ENCODE measurements around the gene SPRR1B. TPM values are rescaled to one million over a fixed set of nuclear protein-coding genes. Genes with fewer than 3 reads are reported as not detected.
"Not testable (repeated sequence)": the region's sequence is repeated elsewhere in the genome, so short reads cannot be mapped to it uniquely, and the experiment has no call there.

The SPRR1B gene
- polyA plus RNA-seq, 3 donors from 2014 or later = not detected

DNA sequence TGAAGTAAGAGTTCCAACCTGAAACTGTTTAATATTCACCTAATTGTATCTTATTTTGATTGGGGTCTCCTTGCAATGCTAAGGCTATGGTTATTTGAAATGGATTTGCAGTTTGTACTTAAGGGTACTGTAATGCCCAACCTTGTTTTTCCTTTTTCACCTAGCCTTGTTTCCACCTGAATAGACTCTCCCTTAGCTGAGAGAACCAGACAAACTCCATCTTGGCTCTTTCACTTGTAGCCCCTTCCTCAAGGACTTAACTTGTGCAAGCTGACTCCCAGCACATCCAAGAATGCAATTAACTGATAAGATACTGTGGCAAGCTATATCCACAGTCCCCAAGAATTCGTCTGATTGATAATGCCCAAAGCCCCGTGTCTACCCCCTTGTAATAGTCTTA, 9.2 kb upstream of the SPRR1B start:
- H3K9me3 Mint-ChIP-seq, DNase-seq, H3K4me1 Mint-ChIP-seq, H3K36me3 Mint-ChIP-seq, H3K4me3 Mint-ChIP-seq, H3K27ac Mint-ChIP-seq: not testable (repeated sequence)
- H3K27me3 Mint-ChIP-seq (ENCODE audit: low read depth in 3 of 3) = peaks cover 0 to 16% (median 4%) of the 10 kb centered on the region in 3 donors

DNA sequence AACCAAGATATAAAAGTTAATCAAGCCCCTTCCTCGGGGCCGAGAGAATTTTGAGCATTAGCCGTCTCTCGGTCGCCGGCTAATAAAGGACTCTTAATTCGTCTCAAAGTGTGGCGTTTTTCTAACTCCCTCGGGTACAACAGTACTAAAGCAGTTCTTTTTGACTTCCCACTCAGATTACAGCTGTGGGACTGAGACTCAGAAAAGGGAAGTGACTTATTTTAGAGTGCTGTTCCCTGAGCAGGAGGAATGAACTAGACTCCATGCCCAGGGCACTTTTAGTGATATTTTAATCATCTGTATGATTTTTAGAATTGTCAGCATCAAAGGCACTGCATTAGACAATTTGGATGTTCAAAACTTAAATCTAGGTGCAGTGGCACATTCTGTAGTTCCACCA, 8.7 kb upstream of the SPRR1B start:
- H3K4me3 Mint-ChIP-seq, DNase-seq, H3K36me3 Mint-ChIP-seq, H3K4me1 Mint-ChIP-seq, H3K9me3 Mint-ChIP-seq, H3K27ac Mint-ChIP-seq: not testable (repeated sequence)
- H3K27me3 Mint-ChIP-seq (ENCODE audit: low read depth in 3 of 3) = peaks cover 0 to 14% (median 4%) of the 10 kb centered on the region in 3 donors

DNA sequence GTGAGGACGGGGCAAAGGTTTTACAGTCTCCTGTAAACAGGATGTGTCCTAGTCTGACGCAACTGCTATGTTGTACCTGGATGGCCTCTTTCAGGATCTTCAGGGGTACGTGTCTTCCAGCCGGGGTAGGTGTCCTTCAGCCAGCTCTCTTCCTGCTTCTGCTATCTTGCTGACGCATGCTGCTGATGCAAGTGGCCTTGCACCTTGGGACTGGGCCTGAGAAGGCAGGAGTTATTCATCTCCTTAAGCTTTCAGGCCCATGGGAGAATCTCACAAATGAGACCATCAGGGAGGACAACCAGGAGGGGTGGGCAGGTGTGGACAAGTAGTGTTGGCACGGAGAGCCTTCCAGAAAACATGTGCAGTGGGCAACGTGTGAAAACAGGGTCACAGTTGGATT, 7.9 kb upstream of the SPRR1B start:
- peaks cover 0 to 4% (median 0%) of the 10 kb centered on the region in 6 donors for H3K9me3 Mint-ChIP-seq
- H3K27ac Mint-ChIP-seq = no peak overlapping the region
- no peak for DNase-seq
- H3K4me3 Mint-ChIP-seq = no peak overlapping the region
- H3K4me1 Mint-ChIP-seq = no peaks in the 10 kb centered on the region
- H3K36me3 Mint-ChIP-seq = no peaks in the 10 kb centered on the region
- peaks cover 0 to 14% (median 4%) of the 10 kb centered on the region in 3 donors for H3K27me3 Mint-ChIP-seq (ENCODE audit: low read depth in 3 of 3)

DNA sequence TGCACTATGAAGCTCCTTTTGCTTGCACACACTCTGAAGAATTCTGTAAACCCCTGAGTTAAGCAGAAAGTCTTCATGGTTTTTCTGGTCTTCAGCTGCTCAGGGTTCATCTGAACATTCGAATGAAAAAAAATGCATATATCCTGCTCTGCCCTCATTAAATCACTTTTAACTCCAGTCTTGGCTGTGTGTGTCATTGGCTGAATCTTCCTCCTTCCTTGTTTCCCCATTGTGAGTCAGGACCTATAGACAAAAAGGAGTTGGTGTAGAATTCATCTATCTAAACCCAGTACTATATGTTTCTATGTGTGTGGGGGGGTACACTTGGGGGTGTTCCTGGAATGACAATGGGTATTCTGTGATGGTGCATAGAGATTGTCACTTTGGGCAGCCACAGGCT, 6.6 kb upstream of the SPRR1B start:
- peaks cover 0 to 4% (median 0%) of the 10 kb centered on the region in 6 donors for H3K9me3 Mint-ChIP-seq
- DNase-seq = no peak
- no peaks in the 10 kb centered on the region for H3K4me1 Mint-ChIP-seq
- no peaks in the 10 kb centered on the region for H3K36me3 Mint-ChIP-seq
- no peak overlapping the region for H3K27ac Mint-ChIP-seq
- peaks cover 0 to 11% (median 5%) of the 10 kb centered on the region in 3 donors for H3K27me3 Mint-ChIP-seq (ENCODE audit: low read depth in 3 of 3)
- no peak overlapping the region for H3K4me3 Mint-ChIP-seq

DNA sequence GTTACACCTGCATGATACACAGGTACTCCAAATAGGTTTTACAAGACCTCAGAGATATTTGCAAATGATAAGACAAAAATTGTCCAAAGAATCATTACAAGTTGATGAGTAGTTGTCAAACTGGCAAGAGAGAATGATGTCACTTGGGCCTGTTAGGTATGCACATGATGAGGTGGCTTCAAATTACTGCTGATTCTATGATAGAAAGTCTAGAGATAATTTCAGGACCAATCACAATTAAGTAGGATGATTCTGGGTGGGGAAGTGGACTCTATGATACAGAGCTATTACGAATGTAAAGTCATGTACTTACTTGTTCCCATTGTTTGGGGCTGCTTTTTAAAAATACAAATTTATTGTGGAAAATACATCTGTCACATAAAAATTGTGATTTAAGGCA, 5.2 kb upstream of the SPRR1B start:
- H3K4me1 Mint-ChIP-seq = no peaks in the 10 kb centered on the region
- no peak for DNase-seq
- H3K9me3 Mint-ChIP-seq = peaks cover 0 to 2% (median 0%) of the 10 kb centered on the region in 6 donors
- no peaks in the 10 kb centered on the region for H3K36me3 Mint-ChIP-seq
- H3K4me3 Mint-ChIP-seq = no peak overlapping the region
- H3K27ac Mint-ChIP-seq = no peak overlapping the region
- H3K27me3 Mint-ChIP-seq (ENCODE audit: low read depth in 3 of 3) = peaks cover 0 to 9% (median 5%) of the 10 kb centered on the region in 3 donors

DNA sequence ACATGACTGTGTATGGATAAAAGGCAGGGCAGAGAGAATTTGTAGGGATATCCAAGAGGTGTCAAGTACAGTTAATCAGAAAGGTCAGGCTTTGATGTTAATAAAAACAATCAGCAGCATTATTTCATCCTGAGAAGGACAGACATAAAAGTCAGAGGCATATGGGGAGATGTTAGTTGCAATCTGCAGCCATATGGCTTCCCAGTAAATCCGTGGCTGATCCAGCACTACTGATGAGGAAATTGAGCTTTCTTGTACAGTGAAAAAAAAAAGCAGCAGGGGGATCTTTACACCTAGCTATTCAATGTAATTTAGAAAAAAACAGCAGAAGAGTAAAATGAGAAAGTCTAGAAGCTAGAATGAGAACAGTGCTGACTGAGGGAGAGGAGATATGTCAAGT, 2.2 kb upstream of the SPRR1B start:
- Mint-ChIP-seq H3K9me3 (peaks cover 0 to 2% (median 0%) of the 10 kb centered on the region in 6 donors), H3K36me3 (no peaks in the 10 kb centered on the region)

DNA sequence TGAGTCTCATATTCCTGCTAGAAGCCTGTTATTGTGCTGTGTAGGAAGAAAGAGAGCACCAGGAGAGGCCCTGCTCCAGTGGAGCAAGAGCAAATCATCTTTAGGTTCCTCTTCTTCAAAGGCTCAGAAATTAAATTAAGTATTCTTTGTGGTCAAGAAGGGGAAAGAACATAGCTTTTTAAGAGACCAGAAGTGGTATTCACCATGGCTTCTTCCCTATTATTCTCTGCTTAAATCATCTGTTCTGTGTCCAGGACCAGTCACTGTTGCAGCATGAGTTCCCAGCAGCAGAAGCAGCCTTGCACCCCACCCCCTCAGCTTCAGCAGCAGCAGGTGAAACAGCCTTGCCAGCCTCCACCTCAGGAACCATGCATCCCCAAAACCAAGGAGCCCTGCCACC, 1.1 kb downstream of the SPRR1B start:
- no peaks in the 10 kb centered on the region for H3K36me3 Mint-ChIP-seq
- peaks cover 3 to 5% (median 5%) of the 10 kb centered on the region in 3 donors for H3K27me3 Mint-ChIP-seq (ENCODE audit: low read depth in 3 of 3)
- no peaks in the 10 kb centered on the region for H3K4me1 Mint-ChIP-seq
- peaks cover 0 to 2% (median 0%) of the 10 kb centered on the region in 6 donors for H3K9me3 Mint-ChIP-seq
- no peak overlapping the region for H3K4me3 Mint-ChIP-seq
- no peak for DNase-seq
- H3K27ac Mint-ChIP-seq = no peak overlapping the region

More for the DNA sequence above, 2.2 kb upstream of the SPRR1B start:
- Mint-ChIP-seq H3K4me1 (no peaks in the 10 kb centered on the region), H3K4me3 (no peak overlapping the region), H3K27ac (no peak overlapping the region), H3K27me3 (ENCODE audit: low read depth in 3 of 3) (peaks cover 0 to 8% (median 3%) of the 10 kb centered on the region in 3 donors)
- no peak for DNase-seq

DNA sequence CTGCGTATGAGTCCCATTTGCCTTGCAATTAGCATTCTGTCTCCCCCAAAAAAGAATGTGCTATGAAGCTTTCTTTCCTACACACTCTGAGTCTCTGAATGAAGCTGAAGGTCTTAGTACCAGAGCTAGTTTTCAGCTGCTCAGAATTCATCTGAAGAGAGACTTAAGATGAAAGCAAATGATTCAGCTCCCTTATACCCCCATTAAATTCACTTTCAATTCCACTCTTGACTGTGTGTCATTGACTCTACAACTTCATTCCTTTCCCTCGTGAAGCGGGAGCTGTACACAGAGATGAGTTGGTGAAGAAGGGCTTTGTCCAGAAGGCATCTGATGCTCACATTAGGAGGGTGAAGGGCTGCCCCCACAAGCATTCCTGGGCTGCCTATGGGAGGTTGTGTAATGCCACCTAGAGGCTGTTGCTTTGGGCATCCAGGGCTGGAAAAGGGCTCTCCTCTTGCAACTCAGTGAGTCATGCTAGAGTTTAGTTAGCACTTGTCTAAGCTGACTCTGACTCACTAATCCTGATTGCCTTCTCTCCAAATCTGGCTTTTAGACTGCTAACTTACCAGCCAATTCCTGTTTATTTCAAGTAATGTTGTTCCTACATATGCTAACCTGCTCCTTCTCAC, 1.8 kb downstream of the SPRR1B start:
- H3K9me3 Mint-ChIP-seq = peaks cover 0 to 2% (median 0%) of the 10 kb centered on the region in 6 donors
- no peaks in the 10 kb centered on the region for H3K36me3 Mint-ChIP-seq
- peaks cover 3 to 5% (median 5%) of the 10 kb centered on the region in 3 donors for H3K27me3 Mint-ChIP-seq (ENCODE audit: low read depth in 3 of 3)
- H3K4me1 Mint-ChIP-seq = no peaks in the 10 kb centered on the region
- H3K4me3 Mint-ChIP-seq = no peak overlapping the region
- no peak overlapping the region for H3K27ac Mint-ChIP-seq
- no peak for DNase-seq

DNA sequence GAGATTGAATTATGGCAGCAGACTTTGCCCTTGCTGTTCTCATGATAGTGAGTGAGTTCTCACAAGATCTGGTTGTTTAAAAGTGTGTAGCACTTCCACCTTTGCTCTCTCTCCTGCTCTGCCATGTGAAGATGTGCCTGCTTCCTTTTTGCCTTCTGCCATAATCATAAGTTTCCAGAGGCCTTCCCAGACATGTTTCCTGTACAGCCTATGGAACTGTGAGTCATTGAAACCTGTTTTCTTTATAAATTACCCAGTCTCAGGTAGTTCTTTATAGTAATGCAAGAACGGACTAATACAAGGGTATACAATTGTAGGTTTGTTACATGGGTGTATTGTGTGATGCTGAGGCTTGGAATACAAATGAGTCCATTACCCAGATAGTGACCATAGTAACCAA, 4.2 kb downstream of the SPRR1B start:
- Mint-ChIP-seq H3K27ac (no peak overlapping the region), H3K9me3 (no peaks in the 10 kb centered on the region), H3K4me3 (no peak overlapping the region), H3K27me3 (ENCODE audit: low read depth in 3 of 3) (peaks cover 2 to 5% (median 3%) of the 10 kb centered on the region in 3 donors), H3K36me3 (no peaks in the 10 kb centered on the region), H3K4me1 (no peaks in the 10 kb centered on the region)
- DNase-seq = no peak

DNA sequence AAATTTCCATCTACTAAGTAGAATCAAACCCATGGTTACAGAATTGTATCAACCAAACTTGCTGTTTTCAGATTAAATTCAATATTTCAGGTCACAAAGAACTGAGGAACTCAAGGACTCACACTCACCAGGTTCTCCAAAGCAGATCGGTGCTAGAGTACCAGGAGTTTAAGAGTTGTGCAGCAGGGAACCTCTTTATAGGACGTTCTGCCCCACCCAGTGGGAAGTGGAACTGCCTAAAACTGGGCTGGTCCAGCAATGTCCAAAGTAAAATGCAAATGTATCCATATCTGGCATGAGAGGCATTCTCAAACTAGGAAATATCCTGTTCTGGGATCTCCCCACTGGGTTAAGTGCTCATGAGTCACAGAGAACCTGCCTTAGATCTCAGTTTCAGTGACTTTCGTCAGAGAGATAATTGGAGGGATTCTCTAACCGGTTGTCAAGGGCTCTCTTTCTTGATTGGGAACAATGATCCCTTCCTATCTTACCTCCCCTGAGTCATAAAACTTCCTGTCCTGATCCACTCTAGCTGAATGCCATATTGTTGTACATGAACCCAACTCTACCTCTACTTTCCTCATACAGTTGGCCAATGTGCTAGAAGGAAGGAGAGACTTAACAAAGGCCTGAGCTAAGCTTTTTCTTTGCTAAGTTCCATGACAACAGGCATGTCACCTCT, 10.1 kb downstream of the SPRR1B start, which contains the start of gene SPRR2D:
Gene SPRR2D (minus strand): TSS at position 171 of the 682 bp plus-strand sequence. CDS start 774 bp downstream, outside the sequence.
- Mint-ChIP-seq H3K27ac (no peak within 1 kb of the TSS), H3K36me3 (no peaks in the 10 kb centered on the region), H3K27me3 (ENCODE audit: low read depth in 3 of 3) (peaks cover 7 to 14% (median 7%) of the 10 kb centered on the region in 3 donors), H3K4me1 (no peaks in the 10 kb centered on the region), H3K4me3 (no peak within 1 kb of the TSS), H3K9me3 (peaks cover 0 to 6% (median 0%) of the 10 kb centered on the region in 6 donors)
- no peak for DNase-seq

DNA sequence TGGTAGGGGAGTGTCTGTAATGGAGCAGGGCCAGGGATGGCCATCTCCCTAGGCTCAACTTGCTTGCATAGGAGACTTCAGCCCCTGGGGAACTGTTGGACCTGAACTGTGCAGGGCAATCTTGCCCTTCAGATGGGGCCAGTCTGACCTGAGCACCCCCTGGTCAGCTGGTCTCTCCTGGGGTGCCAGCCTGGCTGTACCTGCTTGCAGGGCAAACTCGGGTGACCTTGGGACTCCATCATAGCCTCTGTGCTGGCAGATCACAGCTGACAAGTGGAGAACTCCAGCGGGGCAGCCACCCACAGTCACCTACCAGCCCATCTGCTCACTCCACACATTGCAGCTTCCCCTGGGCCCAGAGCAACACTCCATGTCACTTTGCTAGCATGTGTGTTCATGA, 18.2 kb downstream of the SPRR1B start:
- H3K27ac Mint-ChIP-seq = no peak overlapping the region
- no peaks in the 10 kb centered on the region for H3K36me3 Mint-ChIP-seq
- H3K4me3 Mint-ChIP-seq = no peak overlapping the region
- H3K27me3 Mint-ChIP-seq (ENCODE audit: low read depth in 3 of 3) = peaks cover 3 to 25% (median 10%) of the 10 kb centered on the region in 3 donors
- no peaks in the 10 kb centered on the region for H3K4me1 Mint-ChIP-seq
- DNase-seq = no peak
- H3K9me3 Mint-ChIP-seq = peaks cover 0 to 3% (median 0%) of the 10 kb centered on the region in 6 donors

DNA sequence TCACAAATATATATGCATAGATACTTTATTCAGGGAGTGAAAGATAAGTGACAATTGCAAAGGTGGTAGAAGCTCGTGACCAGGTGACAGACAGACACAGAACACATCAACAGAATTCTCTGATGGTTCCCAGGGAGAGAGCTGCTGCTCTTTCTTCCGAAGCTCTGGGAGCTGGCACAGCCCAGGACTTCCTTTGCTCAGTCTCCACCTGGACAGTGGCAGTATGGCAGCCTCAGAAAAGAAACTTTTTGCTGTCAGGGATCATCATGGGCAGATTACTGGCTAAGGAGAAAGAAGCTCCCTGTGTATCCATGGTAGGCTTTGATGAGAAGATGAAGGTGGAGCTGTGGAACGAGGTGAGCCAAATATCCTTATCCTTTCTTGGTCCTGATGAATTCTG, 25.1 kb downstream of the SPRR1B start:
- H3K27me3 Mint-ChIP-seq (ENCODE audit: low read depth in 3 of 3) = peaks cover 4 to 19% (median 11%) of the 10 kb centered on the region in 3 donors
- not testable (repeated sequence) for H3K4me3 Mint-ChIP-seq, DNase-seq, H3K27ac Mint-ChIP-seq, H3K4me1 Mint-ChIP-seq, H3K36me3 Mint-ChIP-seq, H3K9me3 Mint-ChIP-seq

DNA sequence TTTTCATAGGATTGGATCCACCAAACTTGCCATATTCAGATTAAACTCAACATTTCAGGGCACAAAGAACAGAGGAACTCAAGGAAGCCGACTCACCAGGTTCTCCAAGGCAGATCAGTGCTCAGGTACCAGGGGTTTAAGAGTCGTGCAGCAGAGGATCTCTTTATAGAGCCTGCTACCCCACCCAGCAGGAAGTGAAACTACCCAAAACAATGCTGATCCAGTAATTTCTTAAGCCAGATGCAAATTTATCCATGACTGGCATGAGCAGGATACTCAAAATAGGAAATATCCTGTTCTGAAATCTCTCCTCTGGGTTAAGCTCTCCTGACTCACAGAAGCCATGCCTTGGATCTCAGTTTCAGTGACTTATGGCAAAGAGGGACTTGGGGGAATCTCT, 26.4 kb downstream of the SPRR1B start, which contains the start of gene SPRR2A:
Gene SPRR2A (minus strand): TSS at position 138 of the 400 bp plus-strand sequence. CDS start 777 bp downstream, outside the sequence.
- no peak for DNase-seq
- no peak within 1 kb of the TSS for H3K27ac Mint-ChIP-seq
- H3K27me3 Mint-ChIP-seq (ENCODE audit: low read depth in 3 of 3) = peaks cover 3 to 16% (median 6%) of the 10 kb centered on the region in 3 donors
- H3K4me1 Mint-ChIP-seq = no peaks in the 10 kb centered on the region
- H3K9me3 Mint-ChIP-seq = peaks cover 0 to 4% (median 0%) of the 10 kb centered on the region in 6 donors
- H3K36me3 Mint-ChIP-seq = no peaks in the 10 kb centered on the region
- H3K4me3 Mint-ChIP-seq = no peak within 1 kb of the TSS

DNA sequence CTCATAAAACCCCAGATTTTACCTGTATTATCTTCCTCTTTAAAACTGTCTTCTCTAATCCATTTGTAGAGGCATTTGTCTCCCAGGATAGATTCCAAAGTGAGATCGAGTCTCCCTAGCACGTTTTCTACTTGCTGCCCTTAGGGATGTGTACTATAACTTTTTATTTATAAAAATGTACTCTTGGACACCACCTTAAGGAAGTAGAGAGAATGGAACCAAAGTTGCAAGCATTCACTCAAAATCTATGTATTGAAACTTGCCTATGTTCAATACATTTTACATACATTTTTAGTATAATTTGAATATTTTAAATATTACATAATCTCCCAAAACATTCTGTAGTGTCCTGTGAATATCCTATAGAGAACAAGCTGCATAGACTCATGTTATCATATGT, 27.2 kb downstream of the SPRR1B start:
- Mint-ChIP-seq H3K9me3 (peaks cover 0 to 4% (median 0%) of the 10 kb centered on the region in 6 donors), H3K27me3 (ENCODE audit: low read depth in 3 of 3) (peaks cover 3 to 10% (median 4%) of the 10 kb centered on the region in 3 donors), H3K4me3 (no peak overlapping the region), H3K4me1 (no peaks in the 10 kb centered on the region), H3K36me3 (no peaks in the 10 kb centered on the region), H3K27ac (no peak overlapping the region)
- DNase-seq = no peak

Data from immature natural killer cell (primary cell).